ENCODE measurements around the gene LRFN2.

The LRFN2 gene

GRCh38 chr6:40521496-40521895 is 65.7 kb downstream of the LRFN2 start:
- TF ChIP-seq CTCF (IDR thresholded peaks at IDR 0.05; ENCODE audit: extremely low read depth, insufficient read depth, missing control alignments): no peak
- DNase-seq (ENCODE audit: low spot score): no peak
- in situ Hi-C loops (cut with MboI; ENCODE audit: low pct_unique_long_range_greater_than_20kb, low sequenced_read_pairs, unreplicated experiment): no loop called here

GRCh38 chr6:40520678-40521077 is 66.5 kb downstream of the LRFN2 start:
- no peak for DNase-seq (ENCODE audit: low spot score)
- in situ Hi-C loops (cut with MboI; ENCODE audit: low pct_unique_long_range_greater_than_20kb, low sequenced_read_pairs, unreplicated experiment): no loop called here
- TF ChIP-seq CTCF (IDR thresholded peaks at IDR 0.05; ENCODE audit: extremely low read depth, insufficient read depth, missing control alignments): no peak

- in situ Hi-C loops (cut with MboI; ENCODE audit: low pct_unique_long_range_greater_than_20kb, low sequenced_read_pairs, unreplicated experiment): no loop called here
- no peak for DNase-seq (ENCODE audit: low spot score)
- no peak for TF ChIP-seq CTCF (IDR thresholded peaks at IDR 0.05; ENCODE audit: extremely low read depth, insufficient read depth, missing control alignments)
Observed at GRCh38 chr6:40520084-40520483, 67.1 kb downstream of the LRFN2 start.

GRCh38 chr6:40517654-40518053 is 69.5 kb downstream of the LRFN2 start:
- in situ Hi-C loops (cut with MboI; ENCODE audit: low pct_unique_long_range_greater_than_20kb, low sequenced_read_pairs, unreplicated experiment): no loop called here

DNA sequence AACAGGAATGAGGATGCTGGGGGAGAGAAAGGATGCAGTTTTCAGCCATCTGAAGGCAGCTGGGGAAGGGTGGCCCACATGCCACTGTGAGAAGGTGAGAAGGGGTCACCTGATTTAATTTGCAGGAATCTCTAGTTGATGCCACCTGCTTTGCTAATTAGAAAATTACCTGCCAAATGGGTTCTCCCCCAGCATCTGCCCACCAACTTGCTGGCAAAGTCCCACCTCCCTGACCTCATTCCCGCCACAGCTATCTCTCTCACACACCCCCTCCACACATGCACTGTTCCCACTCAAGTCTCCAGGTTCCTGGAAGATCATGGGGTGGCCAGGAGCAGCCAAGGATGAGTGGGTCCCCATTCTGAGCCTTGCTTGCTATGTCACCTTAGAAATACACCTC is 70.7 kb downstream of the LRFN2 start:
- TF ChIP-seq CTCF (IDR thresholded peaks at IDR 0.05; ENCODE audit: extremely low read depth, insufficient read depth, missing control alignments): no peak
- in situ Hi-C loops (cut with MboI; ENCODE audit: low pct_unique_long_range_greater_than_20kb, low sequenced_read_pairs, unreplicated experiment): no loop called here

More at GRCh38 chr6:40517654-40518053, 69.5 kb downstream of the LRFN2 start:
- no peak for DNase-seq (ENCODE audit: low spot score)
- no peak for TF ChIP-seq CTCF (IDR thresholded peaks at IDR 0.05; ENCODE audit: extremely low read depth, insufficient read depth, missing control alignments)

GRCh38 chr6:40512340-40512739 is 74.8 kb downstream of the LRFN2 start:
- in situ Hi-C loops (cut with MboI; ENCODE audit: low pct_unique_long_range_greater_than_20kb, low sequenced_read_pairs, unreplicated experiment): no loop called here
- no peak for DNase-seq (ENCODE audit: low spot score)
- no peak for TF ChIP-seq CTCF (IDR thresholded peaks at IDR 0.05; ENCODE audit: extremely low read depth, insufficient read depth, missing control alignments)

More for the DNA sequence above, 70.7 kb downstream of the LRFN2 start:
- no peak for DNase-seq (ENCODE audit: low spot score)

DNA sequence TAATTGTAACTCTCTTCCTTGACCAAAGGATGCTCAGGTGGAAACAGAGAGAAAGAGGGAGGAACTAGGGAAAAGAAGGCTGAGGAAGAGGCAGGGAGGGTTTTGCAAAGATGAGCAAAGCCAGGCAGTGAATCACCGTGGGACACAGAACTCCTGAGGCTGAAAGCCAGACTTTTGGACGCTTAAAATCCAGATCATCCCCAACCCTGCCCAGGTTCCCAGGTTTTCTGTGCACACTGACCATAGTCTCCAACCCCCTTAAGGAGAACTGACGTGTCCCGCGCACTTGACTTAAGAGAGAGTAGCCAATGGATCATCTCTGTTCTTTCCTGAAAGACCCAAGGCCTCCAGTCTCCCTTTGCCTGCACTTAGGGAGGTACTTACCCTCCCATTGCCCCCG is 75.3 kb downstream of the LRFN2 start:
- DNase-seq (ENCODE audit: low spot score): no peak
- TF ChIP-seq CTCF (IDR thresholded peaks at IDR 0.05; ENCODE audit: extremely low read depth, insufficient read depth, missing control alignments): no peak
- in situ Hi-C loops (cut with MboI; ENCODE audit: low pct_unique_long_range_greater_than_20kb, low sequenced_read_pairs, unreplicated experiment): no loop called here

All from GM13977 (cell line).